T-helper 2 cell treated with Interferon-gamma antibody and Interleukin-4, amounts not matched to agents 5 μg/mL and 100 μg/mL, for 36 hours (primary cell): ENCODE results near the gene XRCC1.
"Not testable (repeated sequence)": the region's sequence is repeated elsewhere in the genome, so short reads cannot be mapped to it uniquely, and the experiment has no call there.

Experiments
- DNase-seq: peaks from one replicate; pipeline ENCODE4 v3.0.0; 2021; ENCODE audit warnings: low spot score
- H3K27ac Mint-ChIP-seq: one replicate; pipeline ENCODE4 v1.8.0; 2021; ENCODE audit warnings: mild to moderate bottlenecking, mixed read lengths
- H3K27me3 Mint-ChIP-seq: one replicate; pipeline ENCODE4 v1.8.0; 2021; ENCODE audit warnings: low read depth, mixed read lengths
- H3K36me3 Mint-ChIP-seq: one replicate; pipeline ENCODE4 v1.8.0; 2021; ENCODE audit warnings: low read depth, mixed read lengths
- H3K4me1 Mint-ChIP-seq: one replicate; pipeline ENCODE4 v1.8.0; 2021; ENCODE audit warnings: low read depth, mixed read lengths
- H3K4me3 Mint-ChIP-seq: one replicate; pipeline ENCODE4 v1.8.0; 2022; ENCODE audit warnings: mild to moderate bottlenecking, moderate library complexity, mixed read lengths
- H3K9me3 Mint-ChIP-seq: one replicate; pipeline ENCODE4 v1.8.0; 2021; ENCODE audit warnings: mixed read lengths

The XRCC1 gene

DNA sequence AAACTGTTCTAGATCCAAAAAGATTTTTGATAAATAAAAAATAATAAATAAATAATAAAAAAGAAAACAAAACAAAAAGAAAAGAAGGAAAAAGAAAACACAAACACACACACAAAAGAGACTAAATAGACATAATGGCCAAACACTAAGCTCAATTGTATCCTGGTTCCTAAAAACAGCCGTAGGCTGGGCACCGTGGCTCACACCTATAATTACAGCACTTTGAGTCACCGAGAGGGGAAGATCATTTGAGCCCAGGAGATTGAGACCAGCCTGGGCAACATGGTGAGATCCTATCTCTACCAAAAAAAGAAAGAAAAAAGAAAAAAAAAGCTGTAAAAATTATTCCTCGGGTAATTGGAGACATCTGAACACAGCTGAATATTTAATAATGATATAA is 57.3 kb downstream of the XRCC1 start:
- H3K4me1 Mint-ChIP-seq: peaks cover 10% of the 10 kb centered on the region
- no peaks in the 10 kb centered on the region for H3K27me3 Mint-ChIP-seq
- DNase-seq: no peak
- H3K4me3 Mint-ChIP-seq: no peak overlapping the region
- peak overlapping the region; percentile 19 for H3K27ac Mint-ChIP-seq
- H3K36me3 Mint-ChIP-seq: peaks cover 19% of the 10 kb centered on the region
- H3K9me3 Mint-ChIP-seq: no peaks in the 10 kb centered on the region

- peaks cover 40% of the 10 kb centered on the region for H3K36me3 Mint-ChIP-seq
- not testable (repeated sequence) for H3K9me3 Mint-ChIP-seq, H3K27me3 Mint-ChIP-seq, H3K4me1 Mint-ChIP-seq, DNase-seq, H3K4me3 Mint-ChIP-seq, H3K27ac Mint-ChIP-seq
These were observed 62.9 kb downstream of the XRCC1 start for GRCh38 chr19:43512399-43512798.

DNA sequence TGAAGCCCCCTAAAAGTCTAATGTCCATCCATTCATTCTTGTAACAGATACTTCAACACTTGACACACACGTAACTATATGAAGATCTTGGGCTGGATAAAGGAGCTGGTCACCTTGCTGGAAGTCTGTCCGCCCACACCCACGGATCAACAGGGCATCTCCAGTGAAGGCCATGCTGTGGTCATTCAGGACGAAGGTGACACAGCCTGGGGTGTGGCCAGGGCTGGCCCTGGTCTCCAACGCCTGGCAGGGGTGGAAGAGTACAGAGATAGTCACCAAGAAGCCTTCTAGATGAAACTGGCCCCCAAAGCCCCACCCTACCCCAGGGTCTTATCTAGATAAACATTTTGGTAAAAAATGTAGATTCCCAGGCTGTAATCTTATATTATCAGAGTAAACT is 64.0 kb downstream of the XRCC1 start:
- Mint-ChIP-seq H3K27me3 (no peaks in the 10 kb centered on the region), H3K9me3 (no peaks in the 10 kb centered on the region), H3K36me3 (peaks cover 39% of the 10 kb centered on the region)

DNA sequence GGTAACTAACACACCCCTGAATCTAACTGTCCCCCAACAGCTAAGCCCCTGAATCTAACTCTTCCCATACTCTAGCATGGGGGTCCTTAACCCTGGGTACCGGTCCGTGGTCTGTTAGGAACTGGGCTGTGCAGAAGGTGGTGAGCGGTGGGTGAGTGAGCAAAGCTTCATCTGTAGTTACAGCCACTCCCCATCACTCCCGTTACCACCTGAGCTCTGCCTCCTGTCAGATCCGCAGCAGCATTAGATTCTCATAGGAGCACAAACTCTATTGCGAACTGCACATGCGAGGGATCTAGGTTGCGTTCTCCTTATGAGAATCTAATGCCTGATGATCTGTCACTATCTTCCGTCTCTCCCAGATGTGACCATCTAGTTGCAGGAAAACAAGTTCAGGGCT is 64.6 kb downstream of the XRCC1 start:
- DNase-seq: no peak
- Mint-ChIP-seq H3K4me1 (peaks cover 5% of the 10 kb centered on the region), H3K27me3 (no peaks in the 10 kb centered on the region), H3K27ac (no peak overlapping the region), H3K4me3 (no peak overlapping the region), H3K36me3 (peaks cover 44% of the 10 kb centered on the region), H3K9me3 (no peaks in the 10 kb centered on the region)

More for the DNA sequence above, 64.0 kb downstream of the XRCC1 start:
- Mint-ChIP-seq H3K4me1 (no peaks in the 10 kb centered on the region), H3K4me3 (no peak overlapping the region), H3K27ac (no peak overlapping the region)
- no peak for DNase-seq

- Mint-ChIP-seq H3K36me3 (peaks cover 40% of the 10 kb centered on the region), H3K27ac (peak overlapping the region; percentile 62), H3K4me3 (no peak overlapping the region), H3K9me3 (no peaks in the 10 kb centered on the region), H3K4me1 (peaks cover 20% of the 10 kb centered on the region), H3K27me3 (no peaks in the 10 kb centered on the region)
- no peak for DNase-seq
These were observed 67.4 kb downstream of the XRCC1 start for GRCh38 chr19:43507880-43508279.

- H3K27ac Mint-ChIP-seq: peak overlapping the region; percentile 36
- no peaks in the 10 kb centered on the region for H3K27me3 Mint-ChIP-seq
These were observed 68.7 kb downstream of the XRCC1 start for GRCh38 chr19:43506629-43507028.

DNA sequence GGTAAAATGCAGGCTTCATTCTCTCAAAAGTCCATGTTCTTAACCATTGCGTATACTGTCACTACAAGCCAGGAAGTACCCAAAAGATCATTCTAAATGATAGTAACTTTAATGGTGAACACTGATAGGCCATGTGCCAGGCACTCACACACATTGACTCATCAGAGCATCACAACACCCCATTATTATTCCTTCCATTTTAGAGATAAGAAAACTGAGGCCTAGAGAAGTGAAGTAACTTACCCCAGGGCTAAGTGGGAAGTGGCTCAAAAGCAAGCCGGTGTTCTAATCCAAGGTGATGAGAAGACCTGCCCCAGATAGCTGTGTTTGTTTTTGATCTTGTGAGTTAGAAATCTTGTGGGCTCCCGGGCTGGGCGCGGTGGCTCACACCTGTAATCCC is 69.4 kb downstream of the XRCC1 start:
- peaks cover 25% of the 10 kb centered on the region for H3K4me1 Mint-ChIP-seq
- H3K9me3 Mint-ChIP-seq: no peaks in the 10 kb centered on the region
- H3K27ac Mint-ChIP-seq: peak overlapping the region; percentile 84
- no peak for DNase-seq
- no peaks in the 10 kb centered on the region for H3K27me3 Mint-ChIP-seq
- peak overlapping the region; percentile 50 for H3K4me3 Mint-ChIP-seq
- H3K36me3 Mint-ChIP-seq: peaks cover 32% of the 10 kb centered on the region

More at GRCh38 chr19:43506629-43507028, 68.7 kb downstream of the XRCC1 start:
- no peak overlapping the region for H3K4me3 Mint-ChIP-seq
- no peak for DNase-seq
- no peaks in the 10 kb centered on the region for H3K9me3 Mint-ChIP-seq
- peaks cover 36% of the 10 kb centered on the region for H3K36me3 Mint-ChIP-seq
- peaks cover 25% of the 10 kb centered on the region for H3K4me1 Mint-ChIP-seq

DNA sequence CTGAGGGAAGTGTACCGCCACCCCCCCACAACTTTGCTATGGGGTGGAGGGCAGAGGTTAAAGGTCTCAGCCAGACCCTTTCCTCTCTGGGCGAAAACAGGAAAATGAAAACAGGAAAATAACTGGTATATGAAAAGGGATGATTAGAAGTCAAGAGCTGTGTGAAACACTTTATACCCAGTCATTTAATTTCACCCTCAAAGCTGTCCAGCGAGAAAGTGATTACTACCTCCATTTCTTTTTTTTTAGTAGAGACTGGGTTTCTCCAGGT is 70.2 kb downstream of the XRCC1 start:
- Mint-ChIP-seq H3K27ac (peak overlapping the region; percentile 78), H3K4me3 (peak overlapping the region; percentile 14), H3K9me3 (no peaks in the 10 kb centered on the region), H3K36me3 (peaks cover 28% of the 10 kb centered on the region), H3K27me3 (no peaks in the 10 kb centered on the region), H3K4me1 (peaks cover 27% of the 10 kb centered on the region)
- no peak for DNase-seq

DNA sequence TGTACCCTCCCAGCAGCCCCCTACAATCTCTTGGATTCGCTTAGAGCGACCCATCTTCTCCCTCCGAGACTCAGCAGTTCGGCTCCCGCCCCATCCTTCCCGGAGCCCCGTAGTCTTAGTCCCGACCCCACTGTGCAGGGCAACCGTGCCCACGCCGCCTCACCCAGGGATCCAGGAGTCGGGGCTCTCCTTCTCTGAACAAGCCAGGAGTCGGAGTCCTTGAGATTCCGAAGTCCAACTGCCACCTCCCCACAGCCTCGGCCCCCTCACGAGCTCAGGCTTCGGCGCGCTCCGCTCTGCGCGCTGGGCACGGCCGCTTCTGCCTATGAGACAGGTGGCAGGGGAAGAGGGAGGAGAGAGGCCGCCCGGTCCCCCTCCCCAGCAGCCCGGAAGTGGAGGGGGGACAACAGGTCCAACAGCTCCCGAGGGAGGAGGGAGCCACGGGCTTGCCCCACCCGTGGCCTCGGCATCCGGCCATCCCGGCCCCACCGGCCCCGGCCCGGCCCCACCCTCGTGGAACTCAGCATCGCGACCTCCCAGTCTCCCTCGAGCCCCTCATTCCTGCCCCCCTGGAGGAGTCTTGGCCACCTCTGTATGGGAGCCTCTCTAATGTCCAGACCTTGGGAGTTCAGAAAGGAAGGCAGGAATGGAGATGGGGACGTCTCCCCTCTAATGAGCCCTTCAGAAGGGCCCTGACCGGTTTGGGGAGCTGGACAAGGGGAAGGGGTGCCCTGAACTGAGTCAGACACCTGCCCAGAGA is 70.7 kb downstream of the XRCC1 start, which contains the start of gene PHLDB3:
Gene PHLDB3, minus strand, starts transcription at position 321 of the 760 bp plus-strand sequence. CDS start 628 bp downstream, outside the sequence.
- no peak for DNase-seq
- no peaks in the 10 kb centered on the region for H3K27me3 Mint-ChIP-seq
- no peaks in the 10 kb centered on the region for H3K9me3 Mint-ChIP-seq
- H3K36me3 Mint-ChIP-seq: peaks cover 24% of the 10 kb centered on the region
- peak within 1 kb of the TSS; percentile 87 for H3K4me3 Mint-ChIP-seq
- peak within 1 kb of the TSS; percentile 98 for H3K27ac Mint-ChIP-seq
- peaks cover 27% of the 10 kb centered on the region for H3K4me1 Mint-ChIP-seq

GRCh38 chr19:43503501-43504425 is 71.6 kb downstream of the XRCC1 start:
- DNase-seq: peak; percentile 96
- H3K9me3 Mint-ChIP-seq: no peaks in the 10 kb centered on the region
- peak overlapping the region; percentile 98 for H3K27ac Mint-ChIP-seq
- peaks cover 27% of the 10 kb centered on the region for H3K4me1 Mint-ChIP-seq
- peak overlapping the region; percentile 87 for H3K4me3 Mint-ChIP-seq
- peaks cover 21% of the 10 kb centered on the region for H3K36me3 Mint-ChIP-seq
- H3K27me3 Mint-ChIP-seq: no peaks in the 10 kb centered on the region

GRCh38 chr19:43502419-43502976 is 72.8 kb downstream of the XRCC1 start:
- Mint-ChIP-seq H3K36me3 (peaks cover 17% of the 10 kb centered on the region), H3K27me3 (no peaks in the 10 kb centered on the region), H3K9me3 (no peaks in the 10 kb centered on the region), H3K4me3 (peak overlapping the region; percentile 87), H3K27ac (no peak overlapping the region), H3K4me1 (peaks cover 27% of the 10 kb centered on the region)
- DNase-seq: no peak

GRCh38 chr19:43501661-43502418 is 73.5 kb downstream of the XRCC1 start:
- Mint-ChIP-seq H3K4me3 (no peak overlapping the region), H3K9me3 (no peaks in the 10 kb centered on the region), H3K4me1 (peaks cover 27% of the 10 kb centered on the region), H3K36me3 (peaks cover 18% of the 10 kb centered on the region), H3K27me3 (no peaks in the 10 kb centered on the region), H3K27ac (no peak overlapping the region)
- DNase-seq: no peak

- Mint-ChIP-seq H3K4me1 (peaks cover 13% of the 10 kb centered on the region), H3K36me3 (peaks cover 12% of the 10 kb centered on the region), H3K27ac (peak overlapping the region; percentile 34), H3K4me3 (no peak overlapping the region), H3K27me3 (no peaks in the 10 kb centered on the region), H3K9me3 (no peaks in the 10 kb centered on the region)
- DNase-seq: no peak
These were observed 76.3 kb downstream of the XRCC1 start for GRCh38 chr19:43499042-43499441.
